SU-DHL-6 (cell line): ENCODE data around the gene ATP5MG.

Experiments used
- H2AFZ ChIP-seq: fragments of 200-600 bp; sonication (generic); 2 replicates; pipeline ENCODE4 v1.6.1; 2014; ENCODE audit warnings: low read depth, mild to moderate bottlenecking, moderate library complexity, mixed read lengths, antibody characterized with exemption, low read length; ENCODE audit not compliant: severe bottlenecking
- H3F3A ChIP-seq: fragments of 200-600 bp; shearing (Covaris generic); 2 replicates; pipeline ENCODE4 v1.6.0; 2016; ENCODE audit warnings: antibody characterized with exemption, mild to moderate bottlenecking; ENCODE audit not compliant: insufficient read depth
- H3K27ac ChIP-seq: fragments of 200-600 bp; sonication (generic); 2 replicates; pipeline ENCODE4 v1.5.1; 2016; ENCODE audit warnings: low read depth, mild to moderate bottlenecking, low read length, moderate library complexity, mixed read lengths
- H3K27me3 ChIP-seq: fragments of 200-600 bp; sonication (generic), shearing (Covaris generic); 2 replicates; pipeline ENCODE4 v1.6.0; 2014; ENCODE audit warnings: mild to moderate bottlenecking, low read length
- H3K36me3 ChIP-seq: fragments of 200-600 bp; sonication (generic); 2 replicates; pipeline ENCODE4 v1.6.1; 2014; ENCODE audit warnings: mild to moderate bottlenecking, low read length, mixed read lengths
- H3K4me2 ChIP-seq: fragments of 300-600, 200-600 bp; shearing (Covaris generic), sonication (generic); 2 replicates; pipeline ENCODE4 v1.6.0; 2014; ENCODE audit warnings: low read length, low read depth, mild to moderate bottlenecking; ENCODE audit not compliant: poor library complexity, severe bottlenecking
- H3K4me3 ChIP-seq: fragments of 200-600 bp; sonication (generic); 2 replicates; pipeline ENCODE4 v1.5.1; 2014; ENCODE audit warnings: antibody characterized with exemption, low read length, mild to moderate bottlenecking, mixed read lengths; ENCODE audit not compliant: insufficient read depth, poor library complexity, severe bottlenecking
- H3K79me2 ChIP-seq: fragments of 200-600 bp; sonication (generic); 2 replicates; pipeline ENCODE4 v1.6.1; 2014; ENCODE audit warnings: mild to moderate bottlenecking, low read length, moderate library complexity; ENCODE audit not compliant: insufficient read depth
- H3K9ac ChIP-seq: fragments of 200-600 bp; sonication (generic); 2 replicates; pipeline ENCODE4 v1.7.0; 2014; ENCODE audit warnings: mild to moderate bottlenecking, low read length
- H3K9me2 ChIP-seq: fragments of 200-600 bp; sonication (generic); replicated peaks from 2 replicates; pipeline ENCODE4 v1.6.1; 2014; ENCODE audit warnings: low read length; ENCODE audit not compliant: insufficient read depth
- H3K9me3 ChIP-seq: fragments of 200-600 bp; sonication (generic); 2 replicates; pipeline ENCODE4 v1.6.1; 2014; ENCODE audit warnings: low read length, mixed read lengths; ENCODE audit not compliant: insufficient read depth
- H4K20me1 ChIP-seq: fragments of 200-600 bp; sonication (generic); 2 replicates; pipeline ENCODE4 v1.6.1; 2014; ENCODE audit warnings: low read depth, mild to moderate bottlenecking, antibody characterized with exemption, low read length, moderate library complexity, mixed read lengths
- EZH2phosphoT487 ChIP-seq: fragments of 200-600 bp; sonication (generic), shearing (Covaris generic); conservative IDR thresholded peaks from 2 replicates; pipeline ENCODE4 v1.6.1; 2018; ENCODE audit warnings: mild to moderate bottlenecking, antibody characterized with exemption, low read length, moderate library complexity, mixed read lengths
- TF ChIP-seq, protein P1 (sequence below): fragments of 200-600 bp; sonication (generic); IDR thresholded peaks from one replicate; pipeline ENCODE4 v1.5.1; 2017; ENCODE audit warnings: antibody characterized with exemption, mild to moderate bottlenecking, low read length, moderate library complexity; ENCODE audit not compliant: insufficient read depth, poor library complexity, severe bottlenecking

ATP5MG gene

GRCh38 chr11:118370774-118371173, 30.6 kb upstream of the ATP5MG start:
- TF ChIP-seq EZH2phosphoT487, result no peak
- TF ChIP-seq, protein P1, sequence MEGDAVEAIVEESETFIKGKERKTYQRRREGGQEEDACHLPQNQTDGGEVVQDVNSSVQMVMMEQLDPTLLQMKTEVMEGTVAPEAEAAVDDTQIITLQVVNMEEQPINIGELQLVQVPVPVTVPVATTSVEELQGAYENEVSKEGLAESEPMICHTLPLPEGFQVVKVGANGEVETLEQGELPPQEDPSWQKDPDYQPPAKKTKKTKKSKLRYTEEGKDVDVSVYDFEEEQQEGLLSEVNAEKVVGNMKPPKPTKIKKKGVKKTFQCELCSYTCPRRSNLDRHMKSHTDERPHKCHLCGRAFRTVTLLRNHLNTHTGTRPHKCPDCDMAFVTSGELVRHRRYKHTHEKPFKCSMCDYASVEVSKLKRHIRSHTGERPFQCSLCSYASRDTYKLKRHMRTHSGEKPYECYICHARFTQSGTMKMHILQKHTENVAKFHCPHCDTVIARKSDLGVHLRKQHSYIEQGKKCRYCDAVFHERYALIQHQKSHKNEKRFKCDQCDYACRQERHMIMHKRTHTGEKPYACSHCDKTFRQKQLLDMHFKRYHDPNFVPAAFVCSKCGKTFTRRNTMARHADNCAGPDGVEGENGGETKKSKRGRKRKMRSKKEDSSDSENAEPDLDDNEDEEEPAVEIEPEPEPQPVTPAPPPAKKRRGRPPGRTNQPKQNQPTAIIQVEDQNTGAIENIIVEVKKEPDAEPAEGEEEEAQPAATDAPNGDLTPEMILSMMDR, result no peak
- no peak overlapping the region for H3K4me2 ChIP-seq
- H3K27me3 ChIP-seq, result no peaks in the 10 kb centered on the region
- H4K20me1 ChIP-seq, result no peaks in the 10 kb centered on the region
- H3K9ac ChIP-seq, result no peak overlapping the region
- peaks cover 42% of the 10 kb centered on the region for H3K36me3 ChIP-seq
- no peak overlapping the region for H2AFZ ChIP-seq
- no peaks in the 10 kb centered on the region for H3K9me3 ChIP-seq
- H3K27ac ChIP-seq, result no peak overlapping the region
- no peaks in the 10 kb centered on the region for H3F3A ChIP-seq
- H3K4me3 ChIP-seq, result no peak overlapping the region
- no peaks in the 10 kb centered on the region for H3K79me2 ChIP-seq
- H3K9me2 ChIP-seq, result no peaks in the 10 kb centered on the region

GRCh38 chr11:118373263-118373662, 28.1 kb upstream of the ATP5MG start:
- Histone ChIP-seq H3K27ac (no peak overlapping the region), H3F3A (no peaks in the 10 kb centered on the region), H3K79me2 (no peaks in the 10 kb centered on the region), H2AFZ (no peak overlapping the region), H3K4me2 (no peak overlapping the region), H3K27me3 (no peaks in the 10 kb centered on the region), H3K4me3 (no peak overlapping the region), H3K9me2 (no peaks in the 10 kb centered on the region), H3K9ac (no peak overlapping the region), H3K36me3 (peaks cover 40% of the 10 kb centered on the region), H4K20me1 (no peaks in the 10 kb centered on the region), H3K9me3 (no peaks in the 10 kb centered on the region)
- no peak for TF ChIP-seq EZH2phosphoT487
- TF ChIP-seq, protein P1, result no peak

GRCh38 chr11:118373871-118374270, 27.5 kb upstream of the ATP5MG start:
- TF ChIP-seq, protein P1, result no peak
- no peak for TF ChIP-seq EZH2phosphoT487
- no peaks in the 10 kb centered on the region for H3K27me3 ChIP-seq
- no peaks in the 10 kb centered on the region for H3K9me3 ChIP-seq
- H3K4me3 ChIP-seq, result no peak overlapping the region
- no peaks in the 10 kb centered on the region for H4K20me1 ChIP-seq
- H3K9ac ChIP-seq, result no peak overlapping the region
- peaks cover 38% of the 10 kb centered on the region for H3K36me3 ChIP-seq
- no peaks in the 10 kb centered on the region for H3K79me2 ChIP-seq
- no peaks in the 10 kb centered on the region for H3F3A ChIP-seq
- no peaks in the 10 kb centered on the region for H3K9me2 ChIP-seq
- H3K4me2 ChIP-seq, result no peak overlapping the region
- H2AFZ ChIP-seq, result no peak overlapping the region
- no peak overlapping the region for H3K27ac ChIP-seq

GRCh38 chr11:118374729-118375128, 26.7 kb upstream of the ATP5MG start:
- Histone ChIP-seq H3K9ac (no peak overlapping the region), H3K79me2 (no peaks in the 10 kb centered on the region), H3K27ac (no peak overlapping the region), H3K4me3 (no peak overlapping the region), H2AFZ (no peak overlapping the region), H4K20me1 (no peaks in the 10 kb centered on the region), H3K9me3 (no peaks in the 10 kb centered on the region), H3K36me3 (peaks cover 34% of the 10 kb centered on the region), H3F3A (no peaks in the 10 kb centered on the region), H3K27me3 (no peaks in the 10 kb centered on the region), H3K9me2 (no peaks in the 10 kb centered on the region), H3K4me2 (no peak overlapping the region)
- TF ChIP-seq, protein P1, result no peak
- TF ChIP-seq EZH2phosphoT487, result no peak
